HL-60 (cell line): ENCODE measurements around the gene MARCOL.
"Not testable (repeated sequence)": the region's sequence is repeated elsewhere in the genome, so short reads cannot be mapped to it uniquely, and the experiment has no call there.

Experiments used
- DNase-seq, 2 experiments: peaks; one replicate each; pipeline ENCODE4 v3.0.0-alpha.2; 2010 to 2020; ENCODE audit warnings: low read depth in 1 of 2, low spot score in 1 of 2
- H3K27ac ChIP-seq: fragments of 250-450 bp; sonication (Bioruptor Pico); replicated peaks from 2 replicates; pipeline ENCODE4 v1.5.1; 2020; ENCODE audit warnings: mild to moderate bottlenecking, moderate library complexity
- H3K27me3 ChIP-seq: fragments of 250-450 bp; sonication (Bioruptor Pico); 2 replicates; pipeline ENCODE4 v1.5.1; 2021; ENCODE audit warnings: mild to moderate bottlenecking, moderate library complexity; ENCODE audit not compliant: insufficient read depth, poor library complexity, severe bottlenecking
- H3K4me3 ChIP-seq: replicated peaks from 2 replicates; pipeline ENCODE4 v1.5.1; 2011; ENCODE audit warnings: mild to moderate bottlenecking, control low read depth, low read length; ENCODE audit not compliant: insufficient read depth
- GABPA ChIP-seq: IDR thresholded peaks from 2 replicates; pipeline ENCODE4 v1.6.1; 2012; ENCODE audit warnings: low read depth
- POLR2AphosphoS5 ChIP-seq: IDR thresholded peaks from 2 replicates; pipeline ENCODE4 v1.6.1; 2012; ENCODE audit warnings: low read depth
- SPI1 ChIP-seq: IDR thresholded peaks from 2 replicates; pipeline ENCODE4 v1.6.1; 2012; ENCODE audit warnings: low read depth, mild to moderate bottlenecking, borderline replicate concordance
- TF ChIP-seq, protein P1 (sequence below): IDR thresholded peaks from 2 replicates; pipeline ENCODE4 v1.6.1; 2012; ENCODE audit warnings: low read depth; ENCODE audit not compliant: insufficient replicate concordance
- TF ChIP-seq, protein P2 (sequence below): IDR thresholded peaks from one replicate; pipeline ENCODE4 v1.5.1; 2011; ENCODE audit warnings: low read length, control low read depth, inconsistent platforms; ENCODE audit not compliant: insufficient read depth

MARCOL gene

DNA sequence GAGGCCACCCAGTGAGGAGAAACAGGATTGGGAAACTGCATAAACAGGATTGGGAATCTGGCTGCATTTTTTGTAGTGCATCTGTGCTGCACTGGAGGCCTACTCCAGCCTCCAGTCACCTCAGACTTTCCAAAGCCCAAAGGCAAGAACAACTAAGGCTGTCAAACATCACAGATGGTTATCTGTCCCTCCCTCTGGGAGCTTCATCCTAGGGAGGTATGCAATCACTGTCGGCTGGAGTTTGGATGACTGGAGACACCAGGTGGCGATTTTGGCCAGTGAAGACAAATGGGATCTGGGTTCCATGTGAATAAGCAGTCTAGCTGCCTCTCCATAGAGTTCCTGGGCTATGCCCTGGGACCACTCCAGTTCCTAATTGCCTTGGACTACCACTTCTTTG is 21.0 kb downstream of the MARCOL start:
- no peaks in the 10 kb centered on the region for H3K27me3 ChIP-seq
- DNase-seq: no peak
- no peak overlapping the region for H3K27ac ChIP-seq
- H3K4me3 ChIP-seq: no peak overlapping the region
- TF ChIP-seq POLR2AphosphoS5: no peak

DNA sequence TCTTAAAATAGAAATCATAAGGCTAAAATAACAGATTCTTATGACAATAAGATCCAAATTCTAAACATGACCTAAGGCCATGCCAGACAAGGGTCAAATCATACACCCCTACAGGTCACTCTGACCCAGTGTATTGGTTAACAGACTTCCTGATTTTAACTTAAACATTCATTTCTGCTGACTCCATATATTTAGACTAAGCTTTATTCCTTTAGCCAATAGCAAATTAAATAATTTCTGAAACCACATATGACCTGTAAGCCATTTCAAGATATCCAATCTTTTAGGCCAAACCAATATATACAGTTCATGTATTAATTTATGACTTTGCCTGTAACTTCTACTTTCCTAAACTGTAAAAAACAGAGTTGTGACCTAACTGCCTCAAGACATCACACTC is 22.9 kb downstream of the MARCOL start:
- H3K27me3 ChIP-seq: no peaks in the 10 kb centered on the region
- H3K27ac ChIP-seq: no peak overlapping the region
- no peak overlapping the region for H3K4me3 ChIP-seq
- DNase-seq: no peak
- TF ChIP-seq POLR2AphosphoS5: no peak
- TF ChIP-seq, protein P1, sequence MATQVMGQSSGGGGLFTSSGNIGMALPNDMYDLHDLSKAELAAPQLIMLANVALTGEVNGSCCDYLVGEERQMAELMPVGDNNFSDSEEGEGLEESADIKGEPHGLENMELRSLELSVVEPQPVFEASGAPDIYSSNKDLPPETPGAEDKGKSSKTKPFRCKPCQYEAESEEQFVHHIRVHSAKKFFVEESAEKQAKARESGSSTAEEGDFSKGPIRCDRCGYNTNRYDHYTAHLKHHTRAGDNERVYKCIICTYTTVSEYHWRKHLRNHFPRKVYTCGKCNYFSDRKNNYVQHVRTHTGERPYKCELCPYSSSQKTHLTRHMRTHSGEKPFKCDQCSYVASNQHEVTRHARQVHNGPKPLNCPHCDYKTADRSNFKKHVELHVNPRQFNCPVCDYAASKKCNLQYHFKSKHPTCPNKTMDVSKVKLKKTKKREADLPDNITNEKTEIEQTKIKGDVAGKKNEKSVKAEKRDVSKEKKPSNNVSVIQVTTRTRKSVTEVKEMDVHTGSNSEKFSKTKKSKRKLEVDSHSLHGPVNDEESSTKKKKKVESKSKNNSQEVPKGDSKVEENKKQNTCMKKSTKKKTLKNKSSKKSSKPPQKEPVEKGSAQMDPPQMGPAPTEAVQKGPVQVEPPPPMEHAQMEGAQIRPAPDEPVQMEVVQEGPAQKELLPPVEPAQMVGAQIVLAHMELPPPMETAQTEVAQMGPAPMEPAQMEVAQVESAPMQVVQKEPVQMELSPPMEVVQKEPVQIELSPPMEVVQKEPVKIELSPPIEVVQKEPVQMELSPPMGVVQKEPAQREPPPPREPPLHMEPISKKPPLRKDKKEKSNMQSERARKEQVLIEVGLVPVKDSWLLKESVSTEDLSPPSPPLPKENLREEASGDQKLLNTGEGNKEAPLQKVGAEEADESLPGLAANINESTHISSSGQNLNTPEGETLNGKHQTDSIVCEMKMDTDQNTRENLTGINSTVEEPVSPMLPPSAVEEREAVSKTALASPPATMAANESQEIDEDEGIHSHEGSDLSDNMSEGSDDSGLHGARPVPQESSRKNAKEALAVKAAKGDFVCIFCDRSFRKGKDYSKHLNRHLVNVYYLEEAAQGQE: no peak
- TF ChIP-seq, protein P2, sequence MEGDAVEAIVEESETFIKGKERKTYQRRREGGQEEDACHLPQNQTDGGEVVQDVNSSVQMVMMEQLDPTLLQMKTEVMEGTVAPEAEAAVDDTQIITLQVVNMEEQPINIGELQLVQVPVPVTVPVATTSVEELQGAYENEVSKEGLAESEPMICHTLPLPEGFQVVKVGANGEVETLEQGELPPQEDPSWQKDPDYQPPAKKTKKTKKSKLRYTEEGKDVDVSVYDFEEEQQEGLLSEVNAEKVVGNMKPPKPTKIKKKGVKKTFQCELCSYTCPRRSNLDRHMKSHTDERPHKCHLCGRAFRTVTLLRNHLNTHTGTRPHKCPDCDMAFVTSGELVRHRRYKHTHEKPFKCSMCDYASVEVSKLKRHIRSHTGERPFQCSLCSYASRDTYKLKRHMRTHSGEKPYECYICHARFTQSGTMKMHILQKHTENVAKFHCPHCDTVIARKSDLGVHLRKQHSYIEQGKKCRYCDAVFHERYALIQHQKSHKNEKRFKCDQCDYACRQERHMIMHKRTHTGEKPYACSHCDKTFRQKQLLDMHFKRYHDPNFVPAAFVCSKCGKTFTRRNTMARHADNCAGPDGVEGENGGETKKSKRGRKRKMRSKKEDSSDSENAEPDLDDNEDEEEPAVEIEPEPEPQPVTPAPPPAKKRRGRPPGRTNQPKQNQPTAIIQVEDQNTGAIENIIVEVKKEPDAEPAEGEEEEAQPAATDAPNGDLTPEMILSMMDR: no peak
- no peak for TF ChIP-seq SPI1
- no peak for TF ChIP-seq GABPA

DNA sequence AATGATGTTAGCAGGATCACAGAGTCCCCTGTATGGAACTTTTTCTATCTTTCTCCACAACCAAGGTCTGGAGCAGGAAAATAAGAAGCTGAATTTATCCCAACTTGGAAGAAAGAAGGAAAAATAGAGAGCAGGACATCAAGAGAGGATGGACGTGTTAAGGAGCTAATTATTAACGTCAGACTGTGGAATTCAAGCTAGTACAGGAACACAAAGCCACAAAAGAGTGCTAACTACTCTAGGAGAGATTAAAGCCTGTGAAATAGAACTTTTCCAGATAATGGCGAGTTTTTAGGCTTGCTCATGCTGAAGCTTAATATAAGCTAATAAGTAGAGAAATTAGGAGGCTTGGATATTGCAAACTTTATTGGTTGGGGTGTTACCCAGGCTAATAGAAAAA is 29.6 kb downstream of the MARCOL start:
- Histone ChIP-seq H3K4me3 (no peak overlapping the region), H3K27ac (no peak overlapping the region), H3K27me3 (no peaks in the 10 kb centered on the region)
- no peak for DNase-seq
- TF ChIP-seq, protein P1: no peak
- TF ChIP-seq SPI1 (no peak), GABPA (no peak), POLR2AphosphoS5 (no peak)
- TF ChIP-seq, protein P2: no peak

DNA sequence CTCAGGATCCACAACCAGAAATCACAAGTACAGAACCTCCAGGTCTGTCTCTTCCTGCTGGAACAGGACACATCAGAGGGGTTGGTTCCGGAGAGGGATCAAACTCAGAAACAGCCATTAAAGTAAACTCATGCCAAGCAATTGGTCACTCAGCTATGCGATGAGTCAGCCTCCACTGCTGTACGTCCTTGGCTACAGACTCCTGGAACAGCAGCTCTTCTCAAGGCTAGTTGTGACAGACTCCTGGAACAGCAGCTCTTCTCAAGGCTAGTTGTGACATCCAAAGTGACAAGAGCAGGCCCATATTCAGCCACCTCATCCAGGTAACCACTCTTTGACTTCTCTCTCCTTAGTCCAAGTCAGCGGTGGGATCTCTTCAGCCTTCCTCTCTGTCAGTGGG is 30.2 kb downstream of the MARCOL start, which contains the start of gene SPINK13:
TSS of gene SPINK13 (plus strand) at position 229 of the 400 bp plus-strand sequence. CDS start 1,279 bp downstream, outside the sequence.
- Histone ChIP-seq H3K4me3 (no peak within 1 kb of the TSS), H3K27ac (no peak within 1 kb of the TSS), H3K27me3 (no peaks in the 10 kb centered on the region)
- no peak for TF ChIP-seq POLR2AphosphoS5
- TF ChIP-seq, protein P1: no peak
- TF ChIP-seq, protein P2: no peak
- no peak for TF ChIP-seq GABPA
- TF ChIP-seq SPI1: no peak
- DNase-seq: no peak

DNA sequence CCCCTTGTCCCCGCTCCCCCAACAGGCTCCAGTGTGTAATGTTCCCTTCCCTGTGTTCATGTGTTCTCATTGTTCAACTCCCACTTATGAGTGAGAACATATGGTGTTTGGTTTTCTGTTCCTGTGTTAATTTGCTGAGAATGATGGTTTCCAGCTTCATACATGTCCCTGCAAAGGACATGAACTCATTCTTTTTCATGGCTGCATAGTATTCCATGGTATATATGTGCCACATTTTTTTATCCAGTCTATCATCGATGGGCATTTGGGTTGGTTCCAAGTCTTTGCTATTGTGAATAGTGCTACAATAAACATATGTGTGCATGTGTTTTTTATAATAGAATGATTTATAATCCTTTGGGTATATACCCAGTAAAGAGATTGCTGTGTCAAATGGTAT is 36.8 kb downstream of the MARCOL start:
- not testable (repeated sequence) for H3K4me3 ChIP-seq, H3K27me3 ChIP-seq, DNase-seq, H3K27ac ChIP-seq

DNA sequence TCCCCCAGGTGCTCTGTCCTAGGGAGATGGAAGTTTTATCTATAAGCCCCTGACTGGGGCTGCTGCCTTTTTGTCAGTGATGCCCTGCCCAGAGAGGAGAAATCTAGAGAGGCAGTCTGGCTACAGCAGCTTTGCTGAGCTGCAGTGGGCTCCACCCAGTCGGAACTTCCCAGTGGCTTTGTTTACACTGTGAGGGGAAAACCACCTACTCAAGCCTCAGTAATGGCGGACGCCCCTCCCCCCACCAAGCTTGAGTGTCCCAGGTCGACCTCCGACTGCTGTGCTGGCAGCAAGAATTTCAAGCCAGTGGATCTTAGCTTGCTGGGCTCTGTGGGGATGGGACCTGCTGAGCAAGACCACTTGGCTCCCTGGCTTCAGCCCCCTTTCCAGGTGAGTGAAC is 42.6 kb downstream of the MARCOL start:
- not testable (repeated sequence) for H3K4me3 ChIP-seq, H3K27ac ChIP-seq, H3K27me3 ChIP-seq, DNase-seq
